SW480 (cell line): ENCODE data around the gene ARL2BP.
A peak's percentile ranks its signal among the peaks of the same experiment; 100 is the strongest.

ENCODE experiments used
- DNase-seq: peaks from one replicate; pipeline ENCODE4 v3.0.0-alpha.2; 2016; ENCODE audit warnings: low spot score

ARL2BP gene

GRCh38 chr16:57235128-57236021 is 9.7 kb upstream of the ARL2BP start:
- DNase-seq, result no peak

- DNase-seq, result no peak
Observed at GRCh38 chr16:57236022-57236350, 9.1 kb upstream of the ARL2BP start.

- DNase-seq, result no peak
Observed at GRCh38 chr16:57238682-57239081, 6.4 kb upstream of the ARL2BP start.

- no peak for DNase-seq
Observed at GRCh38 chr16:57239107-57239506, 6.0 kb upstream of the ARL2BP start.

- no peak for DNase-seq
Observed at GRCh38 chr16:57240851-57241250, 4.2 kb upstream of the ARL2BP start.

- no peak for DNase-seq
Observed at GRCh38 chr16:57242650-57243049, 2.4 kb upstream of the ARL2BP start.

GRCh38 chr16:57244463-57244766 is 644 bp upstream of the ARL2BP start:
- no peak for DNase-seq

- DNase-seq, result peak; percentile 28
Observed at GRCh38 chr16:57245472-57246113, 534 bp downstream of the ARL2BP start.

GRCh38 chr16:57251352-57251751 is 6.3 kb downstream of the ARL2BP start:
- no peak for DNase-seq

GRCh38 chr16:57252148-57252721 is 7.2 kb downstream of the ARL2BP start:
- no peak for DNase-seq

GRCh38 chr16:57253466-57253865 is 8.4 kb downstream of the ARL2BP start:
- DNase-seq, result no peak

- DNase-seq, result no peak
Observed at GRCh38 chr16:57255686-57256415, 10.8 kb downstream of the ARL2BP start.

GRCh38 chr16:57256601-57257395 is 11.7 kb downstream of the ARL2BP start:
- DNase-seq, result no peak

- DNase-seq, result no peak
Observed at GRCh38 chr16:57257455-57258070, 12.5 kb downstream of the ARL2BP start.

GRCh38 chr16:57258226-57258909 is 13.3 kb downstream of the ARL2BP start:
- DNase-seq, result no peak

GRCh38 chr16:57258910-57259475 is 13.9 kb downstream of the ARL2BP start:
- no peak for DNase-seq

- DNase-seq, result peak; percentile 26
Observed at GRCh38 chr16:57260294-57260929, 15.4 kb downstream of the ARL2BP start.

- DNase-seq, result no peak
Observed at GRCh38 chr16:57261806-57262205, 16.7 kb downstream of the ARL2BP start.

- DNase-seq, result no peak
Observed at GRCh38 chr16:57262841-57263540, 17.9 kb downstream of the ARL2BP start.
